HUES64 (cell line): ENCODE measurements around the gene SRRM3.

Source experiments
- H3K27ac ChIP-seq: 2 replicates; pipeline ENCODE4 v1.7.0; 2013; ENCODE audit warnings: low read depth, low read length, inconsistent platforms
- H3K27me3 ChIP-seq: 2 replicates; pipeline ENCODE4 v1.6.1; 2013; ENCODE audit warnings: mild to moderate bottlenecking, low read length; ENCODE audit not compliant: insufficient read depth
- H3K36me3 ChIP-seq: 2 replicates; pipeline ENCODE4 v1.6.1; 2013; ENCODE audit warnings: mild to moderate bottlenecking, low read length; ENCODE audit not compliant: insufficient read depth
- H3K4me1 ChIP-seq: 2 replicates; pipeline ENCODE4 v1.6.1; 2013; ENCODE audit warnings: mild to moderate bottlenecking, low read length, moderate library complexity; ENCODE audit not compliant: insufficient read depth
- H3K4me3 ChIP-seq: 2 replicates; pipeline ENCODE4 v1.5.1; 2013; ENCODE audit warnings: mild to moderate bottlenecking, low read length, moderate library complexity
- H3K9ac ChIP-seq: 2 replicates; pipeline ENCODE4 v1.6.1; 2013; ENCODE audit warnings: mild to moderate bottlenecking, low read depth, low read length
- H3K9me3 ChIP-seq: 2 replicates; pipeline ENCODE4 v1.6.1; 2013; ENCODE audit warnings: low read depth, low read length; ENCODE audit not compliant: insufficient read depth
- WGBS: fragments of 150-250, 120-280 bp; methylation state at CpG from one replicate; pipeline ENCODE4 v1.1.7; 2013; ENCODE audit warnings: missing lambda C conversion rate; 5-methylcytosine and 5-hydroxymethylcytosine counted together

SRRM3 gene

GRCh38 chr7:76247938-76248337, 46.2 kb downstream of the SRRM3 start:
- Histone ChIP-seq H3K27ac (no peak overlapping the region), H3K9ac (no peak overlapping the region), H3K27me3 (no peaks in the 10 kb centered on the region), H3K36me3 (no peaks in the 10 kb centered on the region), H3K4me3 (no peak overlapping the region), H3K4me1 (peaks cover 6% of the 10 kb centered on the region), H3K9me3 (no peaks in the 10 kb centered on the region)
- WGBS, result 89% methylated on average over 10 of the region's 10 CpGs

- Histone ChIP-seq H3K27ac (no peak overlapping the region), H3K36me3 (peaks cover 2% of the 10 kb centered on the region; the same call in 1 of the 2 replicates), H3K4me1 (no peaks in the 10 kb centered on the region; the same call in 1 of the 2 replicates), H3K9me3 (no peaks in the 10 kb centered on the region), H3K9ac (no peak overlapping the region), H3K4me3 (no peak overlapping the region), H3K27me3 (no peaks in the 10 kb centered on the region)
- WGBS, result 33% methylated on average over 5 of the region's 6 CpGs
Observed at GRCh38 chr7:76252021-76252420, 50.3 kb downstream of the SRRM3 start.

GRCh38 chr7:76254781-76255180, 53.1 kb downstream of the SRRM3 start:
- H3K4me3 ChIP-seq, result no peak overlapping the region
- peaks cover 3% of the 10 kb centered on the region; the same call in 1 of the 2 replicates for H3K36me3 ChIP-seq
- WGBS, result 96% methylated on average over 4 of the region's 4 CpGs
- H3K27me3 ChIP-seq, result no peaks in the 10 kb centered on the region
- H3K4me1 ChIP-seq, result no peaks in the 10 kb centered on the region; the same call in 1 of the 2 replicates
- no peak overlapping the region for H3K9ac ChIP-seq
- no peaks in the 10 kb centered on the region for H3K9me3 ChIP-seq
- no peak overlapping the region for H3K27ac ChIP-seq

GRCh38 chr7:76257973-76258372, 56.3 kb downstream of the SRRM3 start:
- Histone ChIP-seq H3K36me3 (peaks cover 3% of the 10 kb centered on the region; the same call in 1 of the 2 replicates), H3K9me3 (no peaks in the 10 kb centered on the region), H3K27me3 (no peaks in the 10 kb centered on the region), H3K4me3 (no peak overlapping the region), H3K4me1 (no peaks in the 10 kb centered on the region), H3K9ac (no peak overlapping the region), H3K27ac (no peak overlapping the region)
- WGBS, result 54% methylated on average over 8 of the region's 8 CpGs

- no peaks in the 10 kb centered on the region for H3K4me1 ChIP-seq
- H3K4me3 ChIP-seq, result peak overlapping the region; percentile 68
- H3K9me3 ChIP-seq, result no peaks in the 10 kb centered on the region
- peaks cover 3% of the 10 kb centered on the region; the same call in 1 of the 2 replicates for H3K36me3 ChIP-seq
- WGBS, result 16% methylated on average over 45 of the region's 50 CpGs
- no peaks in the 10 kb centered on the region for H3K27me3 ChIP-seq
- H3K9ac ChIP-seq, result peak overlapping the region; percentile 73
- peak overlapping the region; percentile 55 for H3K27ac ChIP-seq
Observed at GRCh38 chr7:76259124-76260093, 57.7 kb downstream of the SRRM3 start.

GRCh38 chr7:76260171-76260703, 58.5 kb downstream of the SRRM3 start:
- no peaks in the 10 kb centered on the region for H3K4me1 ChIP-seq
- no peak overlapping the region for H3K9ac ChIP-seq
- no peak overlapping the region for H3K27ac ChIP-seq
- no peaks in the 10 kb centered on the region for H3K27me3 ChIP-seq
- H3K4me3 ChIP-seq, result peak overlapping the region; percentile 68
- 2% methylated on average over 26 of the region's 28 CpGs for WGBS
- no peaks in the 10 kb centered on the region for H3K9me3 ChIP-seq
- peaks cover 3% of the 10 kb centered on the region; the same call in 1 of the 2 replicates for H3K36me3 ChIP-seq

GRCh38 chr7:76261329-76261728, 59.6 kb downstream of the SRRM3 start:
- H3K27me3 ChIP-seq, result no peaks in the 10 kb centered on the region
- no peaks in the 10 kb centered on the region for H3K4me1 ChIP-seq
- WGBS, result 94% methylated on average over 11 of the region's 11 CpGs
- no peak overlapping the region for H3K27ac ChIP-seq
- H3K4me3 ChIP-seq, result no peak overlapping the region
- no peaks in the 10 kb centered on the region for H3K9me3 ChIP-seq
- H3K9ac ChIP-seq, result no peak overlapping the region
- peaks cover 3% of the 10 kb centered on the region; the same call in 1 of the 2 replicates for H3K36me3 ChIP-seq

- WGBS, result 60% methylated on average over 4 of the region's 4 CpGs
- H3K4me1 ChIP-seq, result no peaks in the 10 kb centered on the region; the same call in 1 of the 2 replicates
- peaks cover 2% of the 10 kb centered on the region; the same call in 1 of the 2 replicates for H3K36me3 ChIP-seq
- no peaks in the 10 kb centered on the region for H3K9me3 ChIP-seq
- H3K9ac ChIP-seq, result no peak overlapping the region
- H3K27ac ChIP-seq, result no peak overlapping the region
- H3K27me3 ChIP-seq, result peaks cover 4% of the 10 kb centered on the region
- H3K4me3 ChIP-seq, result no peak overlapping the region
Observed at GRCh38 chr7:76261931-76262330, 60.2 kb downstream of the SRRM3 start.

- H3K27me3 ChIP-seq, result peaks cover 12% of the 10 kb centered on the region
- H3K36me3 ChIP-seq, result no peaks in the 10 kb centered on the region
- no peaks in the 10 kb centered on the region for H3K9me3 ChIP-seq
- no peak overlapping the region for H3K9ac ChIP-seq
- H3K27ac ChIP-seq, result no peak overlapping the region
- 70% methylated on average over 7 of the region's 7 CpGs for WGBS
- H3K4me3 ChIP-seq, result no peak overlapping the region
- H3K4me1 ChIP-seq, result no peaks in the 10 kb centered on the region; the same call in 1 of the 2 replicates
Observed at GRCh38 chr7:76262683-76263402, 61.1 kb downstream of the SRRM3 start.

- no peaks in the 10 kb centered on the region for H3K36me3 ChIP-seq
- WGBS, result 92% methylated on average over 6 of the region's 7 CpGs
Observed at GRCh38 chr7:76265299-76265698, 63.6 kb downstream of the SRRM3 start.

More at GRCh38 chr7:76265299-76265698, 63.6 kb downstream of the SRRM3 start:
- Histone ChIP-seq H3K4me3 (no peak overlapping the region), H3K9me3 (no peaks in the 10 kb centered on the region), H3K27ac (no peak overlapping the region), H3K4me1 (peaks cover 19% of the 10 kb centered on the region), H3K9ac (no peak overlapping the region), H3K27me3 (peaks cover 27% of the 10 kb centered on the region)
